Activated CD8-positive, alpha-beta T cell treated with anti-CD3 and anti-CD28 coated beads for 36 hours (primary cell): Measurements from ENCODE around the gene ABHD15. TPM values are rescaled to one million over a fixed set of nuclear protein-coding genes. Genes with fewer than 3 reads are reported as not detected.

Experiments used
- ATAC-seq: fragments of 200-7000 bp; cut with Tn5 transposase; one replicate; pipeline ENCODE4 v1.10.0; 2021; ENCODE audit warnings: mild to moderate bottlenecking, moderate library complexity
- CTCF ChIA-PET: fragments of 350-600 bp; sonication (Branson Sonifier 250); formaldehyde crosslinking; loops from one replicate; lab custom pipeline; 2021; ENCODE audit warnings: antibody characterized with exemption; lab: Charles Lee
- POLR2A ChIA-PET: fragments of 350-600 bp; sonication (Branson Sonifier 250); formaldehyde crosslinking; loops from one replicate; lab custom pipeline; 2021; ENCODE audit warnings: antibody characterized with exemption; lab: Charles Lee
- DNase-seq: peaks from one replicate; pipeline ENCODE4 v3.0.0-alpha.2; 2020
- H3K27ac Mint-ChIP-seq: one replicate; pipeline ENCODE4 v1.8.0; 2021; ENCODE audit warnings: mild to moderate bottlenecking, mixed read lengths
- H3K27me3 Mint-ChIP-seq: one replicate; pipeline ENCODE4 v1.8.0; 2021; ENCODE audit warnings: mixed read lengths
- H3K36me3 Mint-ChIP-seq: one replicate; pipeline ENCODE4 v1.8.0; 2021; ENCODE audit warnings: low read depth, mixed read lengths
- H3K4me1 Mint-ChIP-seq: one replicate; pipeline ENCODE4 v1.8.0; 2021; ENCODE audit warnings: low read depth, mixed read lengths
- H3K4me3 Mint-ChIP-seq: one replicate; pipeline ENCODE4 v1.8.0; 2021; ENCODE audit warnings: mild to moderate bottlenecking, moderate library complexity, mixed read lengths
- H3K9me3 Mint-ChIP-seq: one replicate; pipeline ENCODE4 v1.8.0; 2021; ENCODE audit warnings: mixed read lengths
- intact Hi-C: fragments of 100-400 bp; cut with micrococcal nuclease; formaldehyde crosslinking; loops from one replicate; pipeline ENCODE4 v1.10.0; 2022
- total RNA-seq, 2 experiments: library from RNA; stranded (reverse); gene quantifications; one replicate each; pipeline ENCODE4 v1.2.3, GENCODE V29; 2021
- TF ChIP-seq, protein P1 (sequence below): fragments of 200-600 bp; IDR thresholded peaks from one replicate; pipeline ENCODE4 v1.8.0; 2022; ENCODE audit warnings: antibody characterized with exemption, mild to moderate bottlenecking

The ABHD15 gene
- total RNA-seq, 2 experiments from 2014 or later, result 9.7 to 10.1 TPM

DNA sequence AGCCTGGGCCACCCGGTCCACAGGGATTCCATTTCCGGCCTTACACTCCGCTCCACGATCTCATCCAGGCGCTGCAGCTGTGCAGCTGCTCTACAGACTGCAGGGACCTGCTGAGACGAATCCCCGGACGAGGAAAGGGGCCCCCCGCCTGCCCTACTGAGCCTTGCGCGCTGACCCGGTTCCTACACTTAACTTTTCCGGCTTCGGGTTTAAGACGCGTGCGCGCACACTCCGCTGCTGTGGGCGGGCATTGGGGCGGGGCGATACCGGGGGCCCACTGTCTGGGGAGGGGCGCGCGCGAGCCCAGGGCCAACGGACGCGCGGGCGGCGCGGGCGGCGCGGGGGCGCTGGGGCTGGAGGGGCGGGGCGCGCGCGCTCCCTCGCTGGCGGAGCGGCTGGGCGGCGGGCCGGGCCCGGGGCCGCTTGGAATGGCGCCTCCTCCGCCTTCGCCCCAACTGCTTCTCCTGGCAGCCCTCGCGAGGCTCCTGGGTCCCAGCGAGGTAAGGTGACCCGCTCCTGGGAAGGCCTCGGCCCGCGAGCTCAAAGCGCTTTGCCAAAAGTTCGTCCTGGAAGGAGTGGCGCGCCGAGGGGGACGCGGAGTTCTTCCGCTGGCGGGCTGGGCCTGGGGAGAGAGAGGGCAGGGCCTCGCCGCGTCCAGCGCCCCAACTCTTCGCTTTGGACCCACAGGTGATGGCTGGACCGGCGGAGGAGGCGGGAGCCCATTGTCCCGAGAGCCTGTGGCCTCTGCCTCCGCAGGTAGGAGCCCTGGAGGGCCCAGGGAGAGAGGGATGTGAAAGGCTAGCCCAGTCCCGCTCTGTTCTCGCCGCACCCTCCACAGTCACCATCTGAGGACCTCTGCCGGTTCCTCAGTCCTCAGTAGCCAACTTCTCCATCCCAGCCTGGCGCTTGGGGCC lies 1.8 kb upstream of the ABHD15 start, which contains the start of gene TP53I13:
TP53I13 (plus strand) TSS at position 371 of the 914 bp plus-strand sequence; CDS start at position 429, 58 bp downstream.
- TF ChIP-seq, protein P1, sequence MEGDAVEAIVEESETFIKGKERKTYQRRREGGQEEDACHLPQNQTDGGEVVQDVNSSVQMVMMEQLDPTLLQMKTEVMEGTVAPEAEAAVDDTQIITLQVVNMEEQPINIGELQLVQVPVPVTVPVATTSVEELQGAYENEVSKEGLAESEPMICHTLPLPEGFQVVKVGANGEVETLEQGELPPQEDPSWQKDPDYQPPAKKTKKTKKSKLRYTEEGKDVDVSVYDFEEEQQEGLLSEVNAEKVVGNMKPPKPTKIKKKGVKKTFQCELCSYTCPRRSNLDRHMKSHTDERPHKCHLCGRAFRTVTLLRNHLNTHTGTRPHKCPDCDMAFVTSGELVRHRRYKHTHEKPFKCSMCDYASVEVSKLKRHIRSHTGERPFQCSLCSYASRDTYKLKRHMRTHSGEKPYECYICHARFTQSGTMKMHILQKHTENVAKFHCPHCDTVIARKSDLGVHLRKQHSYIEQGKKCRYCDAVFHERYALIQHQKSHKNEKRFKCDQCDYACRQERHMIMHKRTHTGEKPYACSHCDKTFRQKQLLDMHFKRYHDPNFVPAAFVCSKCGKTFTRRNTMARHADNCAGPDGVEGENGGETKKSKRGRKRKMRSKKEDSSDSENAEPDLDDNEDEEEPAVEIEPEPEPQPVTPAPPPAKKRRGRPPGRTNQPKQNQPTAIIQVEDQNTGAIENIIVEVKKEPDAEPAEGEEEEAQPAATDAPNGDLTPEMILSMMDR, result no peak
- ChIA-PET CTCF (interaction anchor here (0.9 to 11.2 kb wide), 8 partner anchors 12 to 199 kb away, joined by 3 to 102 read pairs (median 16); partner anchors contain the start of gene ANKRD13B), POLR2A (interaction anchor here (0.8 to 2.6 kb wide), 15 partner anchors 8 to 186 kb away, joined by 3 to 9 read pairs (median 5); no protein-coding TSS in a partner anchor)
- intact Hi-C loops, result no loop called here
- H3K4me1 Mint-ChIP-seq, result peaks cover 26% of the 10 kb centered on the region
- no peaks in the 10 kb centered on the region for H3K9me3 Mint-ChIP-seq
- peak; percentile 92 for DNase-seq
- peak; percentile 62 for ATAC-seq
- H3K4me3 Mint-ChIP-seq, result peak within 1 kb of the TSS; percentile 86
- peaks cover 10% of the 10 kb centered on the region for H3K36me3 Mint-ChIP-seq
- no peaks in the 10 kb centered on the region for H3K27me3 Mint-ChIP-seq
- H3K27ac Mint-ChIP-seq, result peak within 1 kb of the TSS; percentile 91

GRCh38 chr17:29567554-29568330 lies 905 bp upstream of the ABHD15 start:
- intact Hi-C loops, result no loop called here
- DNase-seq, result peak; percentile 87
- Mint-ChIP-seq H3K27ac (peak overlapping the region; percentile 91), H3K36me3 (peaks cover 7% of the 10 kb centered on the region), H3K4me3 (peak overlapping the region; percentile 86), H3K9me3 (no peaks in the 10 kb centered on the region), H3K27me3 (no peaks in the 10 kb centered on the region), H3K4me1 (peaks cover 23% of the 10 kb centered on the region)
- peak; percentile 67 for ATAC-seq
- ChIA-PET CTCF (interaction anchor here (0.9 to 11.2 kb wide), 8 partner anchors 13 to 198 kb away, joined by 3 to 102 read pairs (median 20); partner anchors contain the start of gene ANKRD13B), POLR2A (interaction anchor here (0.6 to 2.1 kb wide), 16 partner anchors 9 to 273 kb away, joined by 3 to 8 read pairs (median 4); no protein-coding TSS in a partner anchor)
- TF ChIP-seq, protein P1, result peak; percentile 66

- ATAC-seq (peak; percentile 3), DNase-seq (no peak)
- Mint-ChIP-seq H3K27ac (peak overlapping the region; percentile 79), H3K4me3 (peak overlapping the region; percentile 86), H3K27me3 (no peaks in the 10 kb centered on the region), H3K36me3 (peaks cover 11% of the 10 kb centered on the region), H3K9me3 (no peaks in the 10 kb centered on the region), H3K4me1 (peaks cover 27% of the 10 kb centered on the region)
- ChIA-PET CTCF (interaction anchor here (0.6 to 11.2 kb wide), 7 partner anchors 13 to 197 kb away, joined by 3 to 102 read pairs (median 21); partner anchors contain the start of gene ANKRD13B), POLR2A (interaction anchor here (1.0 to 2.1 kb wide), 10 partner anchors 9 to 273 kb away, joined by 3 to 8 read pairs (median 4); no protein-coding TSS in a partner anchor)
- intact Hi-C loops, result no loop called here
- TF ChIP-seq, protein P1, result no peak
Observed at GRCh38 chr17:29567304-29567553, 392 bp upstream of the ABHD15 start.

DNA sequence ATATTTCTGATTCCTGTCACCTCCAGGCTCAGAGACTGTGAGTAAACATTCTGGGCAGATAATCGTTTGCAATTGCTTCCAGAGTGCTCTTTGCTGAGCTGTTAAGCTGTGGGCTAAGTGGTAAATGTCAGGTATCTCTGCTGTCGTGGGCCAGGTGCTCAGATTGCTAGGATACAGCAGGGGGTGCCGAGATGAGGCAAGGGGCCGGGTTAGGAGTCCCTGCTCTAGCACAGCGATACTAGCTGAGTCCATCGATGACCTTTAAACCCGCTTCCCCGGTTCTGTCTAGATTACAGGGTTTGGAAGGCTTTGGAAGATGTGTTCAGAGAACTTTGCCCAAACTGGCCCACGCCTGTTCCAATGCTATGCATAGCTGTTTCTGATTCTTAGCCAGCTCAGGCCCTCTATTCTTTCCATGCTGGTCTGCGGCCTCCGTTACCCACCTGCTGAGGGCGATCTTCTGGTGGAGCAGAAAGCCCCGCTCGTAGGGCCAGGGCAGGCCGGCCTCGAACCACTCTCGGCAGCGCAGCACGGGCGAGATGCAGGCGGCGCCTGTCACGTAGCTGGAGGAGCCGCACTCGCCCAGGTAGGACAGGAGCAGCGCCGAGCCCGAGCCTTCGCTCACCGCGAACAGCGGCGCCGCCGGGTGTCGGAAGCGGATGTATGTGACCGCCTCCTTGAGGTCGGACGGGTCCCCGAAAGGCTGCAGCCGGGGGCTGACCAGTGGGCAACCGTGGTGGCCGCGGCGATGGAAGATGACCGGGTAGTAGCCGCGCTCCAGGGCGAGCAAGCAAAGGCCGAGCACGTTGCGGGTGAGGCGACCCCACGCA lies 979 bp downstream of the ABHD15 start:
- ATAC-seq (peak; percentile 11), DNase-seq (peak; percentile 75)
- Mint-ChIP-seq H3K27ac (peak overlapping the region; percentile 87), H3K27me3 (no peaks in the 10 kb centered on the region), H3K4me1 (peaks cover 34% of the 10 kb centered on the region), H3K9me3 (no peaks in the 10 kb centered on the region), H3K4me3 (peak overlapping the region; percentile 86), H3K36me3 (peaks cover 14% of the 10 kb centered on the region)
- intact Hi-C loops, result no loop called here
- CTCF ChIA-PET, result interaction anchor here (0.7 to 11.2 kb wide), 11 partner anchors 7 to 350 kb away, joined by 3 to 102 read pairs (median 3); partner anchors contain the start of gene ANKRD13B
- TF ChIP-seq, protein P1, result no peak
- POLR2A ChIA-PET, result interaction anchor here (0.6 to 2.0 kb wide), 6 partner anchors 9 to 274 kb away, joined by 3 to 7 read pairs (median 4); no protein-coding TSS in a partner anchor
